Peyer's patch (tissue), 4 donors: Measurements from ENCODE around the gene DCLK1. TPM values are rescaled to one million over a fixed set of nuclear protein-coding genes. Genes with fewer than 3 reads are reported as not detected.
"Not testable (repeated sequence)": the region's sequence is repeated elsewhere in the genome, so short reads cannot be mapped to it uniquely, and the experiment has no call there.

Experiments used
- DNase-seq, 3 donors: peaks; one replicate each; pipeline ENCODE4 v3.0.0-alpha.2; 2017 to 2019
- H3K27ac ChIP-seq, 4 donors: fragments of 200-600 bp; sonication (generic); one replicate each; pipeline ENCODE4 v1.5.1; 2016 to 2019
- H3K27me3 ChIP-seq, 2 donors: fragments of 200-600 bp; sonication (generic); one replicate each; pipeline ENCODE4 v1.5.1; 2019
- H3K36me3 ChIP-seq, 3 donors: fragments of 200-600 bp; sonication (generic); one replicate each; pipeline ENCODE4 v1.5.1; 2016 to 2019
- H3K4me1 ChIP-seq, 4 donors: fragments of 200-600 bp; sonication (generic); one replicate each; pipeline ENCODE4 v1.5.1; 2016 to 2019
- H3K4me3 ChIP-seq, 4 donors: fragments of 200-600 bp; sonication (generic); 1 replicate in 3 of 4; 2 replicates in 1 of 4; pipeline ENCODE4 v1.5.1; 2016 to 2019; ENCODE audit warnings: mild to moderate bottlenecking in 1 of 4
- H3K9me3 ChIP-seq, 4 donors: fragments of 200-600 bp; sonication (generic); one replicate each; pipeline ENCODE4 v1.5.1; 2016 to 2019; ENCODE audit warnings: mild to moderate bottlenecking in 1 of 4
- CTCF ChIP-seq, 6 experiments: fragments of 450-650 bp in 4 of 6; fragments of 200-600 bp in 2 of 6; sonication (generic) in 1 of 6; IDR thresholded peaks; one replicate each; pipeline ENCODE4 v1.5.1; 2017 to 2019; ENCODE audit warnings: antibody characterized with exemption in 6 of 6, mild to moderate bottlenecking in 3 of 6, moderate library complexity in 1 of 6
- POLR2A ChIP-seq, 2 donors: fragments of 450-650 bp; IDR thresholded peaks; one replicate each; pipeline ENCODE4 v1.5.1; 2017; ENCODE audit warnings: antibody characterized with exemption in 2 of 2, mild to moderate bottlenecking in 2 of 2, moderate library complexity in 2 of 2
- total RNA-seq, 4 donors: library from RNA; depleted of rRNA; stranded (reverse); fragments of >200 nt; gene quantifications; one replicate each; pipeline ENCODE4 v1.1.0, GENCODE V29; 2016

The DCLK1 gene
- total RNA-seq, 4 donors from 2014 or later, result 3.7 to 23.1 (median 9.1) TPM

GRCh38 chr13:36107521-36107920, 23.7 kb downstream of the DCLK1 start:
- no peaks in the 10 kb centered on the region for H3K27me3 ChIP-seq
- no peak overlapping the region for H3K4me3 ChIP-seq
- no peak for TF ChIP-seq POLR2A (IDR thresholded peaks at IDR 0.05)
- no peaks in the 10 kb centered on the region for H3K36me3 ChIP-seq
- no peak overlapping the region for H3K27ac ChIP-seq
- H3K9me3 ChIP-seq, result no peaks in the 10 kb centered on the region
- no peak for DNase-seq
- no peaks in the 10 kb centered on the region for H3K4me1 ChIP-seq

GRCh38 chr13:36105726-36106125, 25.5 kb downstream of the DCLK1 start:
- Histone ChIP-seq H3K4me3 (no peak overlapping the region), H3K27me3 (no peaks in the 10 kb centered on the region), H3K4me1 (no peaks in the 10 kb centered on the region), H3K36me3 (no peaks in the 10 kb centered on the region), H3K9me3 (no peaks in the 10 kb centered on the region), H3K27ac (no peak overlapping the region)
- TF ChIP-seq CTCF (IDR thresholded peaks at IDR 0.05) (no peak), POLR2A (IDR thresholded peaks at IDR 0.05) (no peak)
- DNase-seq, result no peak

- Histone ChIP-seq H3K36me3 (no peaks in the 10 kb centered on the region), H3K9me3 (no peaks in the 10 kb centered on the region), H3K27me3 (no peaks in the 10 kb centered on the region), H3K4me1 (no peaks in the 10 kb centered on the region), H3K27ac (no peak overlapping the region), H3K4me3 (no peak overlapping the region)
- no peak for TF ChIP-seq POLR2A (IDR thresholded peaks at IDR 0.05)
- TF ChIP-seq CTCF (IDR thresholded peaks at IDR 0.05), result no peak
- DNase-seq, result no peak
Measured at GRCh38 chr13:36102721-36103120, 28.5 kb downstream of the DCLK1 start.

- not testable (repeated sequence) for H3K27me3 ChIP-seq, H3K9me3 ChIP-seq, DNase-seq, H3K27ac ChIP-seq, H3K4me1 ChIP-seq, H3K36me3 ChIP-seq, H3K4me3 ChIP-seq
Measured at GRCh38 chr13:36101907-36102306, 29.3 kb downstream of the DCLK1 start.

- Histone ChIP-seq H3K4me3 (no peak overlapping the region), H3K36me3 (no peaks in the 10 kb centered on the region), H3K27me3 (no peaks in the 10 kb centered on the region), H3K4me1 (no peaks in the 10 kb centered on the region), H3K9me3 (no peaks in the 10 kb centered on the region), H3K27ac (no peak overlapping the region)
- DNase-seq, result no peak
- TF ChIP-seq CTCF (IDR thresholded peaks at IDR 0.05), result no peak
- no peak for TF ChIP-seq POLR2A (IDR thresholded peaks at IDR 0.05)
Measured at GRCh38 chr13:36101157-36101556, 30.0 kb downstream of the DCLK1 start.

GRCh38 chr13:36098080-36098479, 33.1 kb downstream of the DCLK1 start:
- Histone ChIP-seq H3K27me3 (no peaks in the 10 kb centered on the region), H3K4me1 (no peaks in the 10 kb centered on the region), H3K9me3 (no peaks in the 10 kb centered on the region), H3K36me3 (no peaks in the 10 kb centered on the region), H3K27ac (no peak overlapping the region), H3K4me3 (no peak overlapping the region)
- TF ChIP-seq POLR2A (IDR thresholded peaks at IDR 0.05) (no peak), CTCF (IDR thresholded peaks at IDR 0.05) (no peak)
- no peak for DNase-seq
